Posterior vena cava (tissue), 2 donors: ENCODE data around the gene TLCD1. TPM values are rescaled to one million over a fixed set of nuclear protein-coding genes. Genes with fewer than 3 reads are reported as not detected.

Source experiments
- DNase-seq: peaks from one replicate; pipeline ENCODE4 v3.0.0-alpha.2; 2020; ENCODE audit warnings: low spot score
- intact Hi-C, 2 donors: fragments of 100-400 bp; cut with DNase I; formaldehyde crosslinking; loops; one replicate each; pipeline versions ENCODE4 v1.14.1 to v1.14.2; 2022 to 2023
- total RNA-seq, 2 donors: library from RNA; stranded (reverse); fragmentation: NEBNext Ultra II Directional; extraction: Animal tissue kit (Norgen Biotek cat#: 25700); gene quantifications; one replicate each; pipeline ENCODE4 v1.2.1, GENCODE V29; 2021
- donor health status: DM: yes; HTN: yes; CAD: no.
- donor health status: DM: yes; HTN: yes; CAD: no.

TLCD1 gene
- total RNA-seq, 2 donors from 2014 or later, result 2.2 to 3.1 TPM

DNA sequence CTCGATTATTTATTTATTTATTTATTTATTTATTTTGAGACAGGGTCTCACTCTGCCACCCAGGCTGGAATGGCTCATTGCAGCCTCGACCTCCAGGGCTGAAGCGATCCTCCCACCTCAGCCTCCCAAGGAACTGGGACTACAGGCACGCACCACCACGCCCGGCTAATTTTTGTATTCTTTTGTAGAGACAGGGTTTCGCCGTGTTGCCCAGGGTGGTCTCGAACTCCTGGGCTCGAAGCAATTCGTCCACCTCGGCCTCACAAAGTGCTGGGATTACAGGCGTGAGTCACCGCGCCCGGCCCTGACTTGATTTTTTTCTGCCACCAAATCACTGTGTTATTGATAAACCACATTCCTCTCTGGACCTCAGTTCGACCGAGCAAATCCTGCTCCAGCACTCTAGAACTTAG lies 7.0 kb downstream of the TLCD1 start:
- intact Hi-C loops, result no loop called here
- no peak for DNase-seq

DNA sequence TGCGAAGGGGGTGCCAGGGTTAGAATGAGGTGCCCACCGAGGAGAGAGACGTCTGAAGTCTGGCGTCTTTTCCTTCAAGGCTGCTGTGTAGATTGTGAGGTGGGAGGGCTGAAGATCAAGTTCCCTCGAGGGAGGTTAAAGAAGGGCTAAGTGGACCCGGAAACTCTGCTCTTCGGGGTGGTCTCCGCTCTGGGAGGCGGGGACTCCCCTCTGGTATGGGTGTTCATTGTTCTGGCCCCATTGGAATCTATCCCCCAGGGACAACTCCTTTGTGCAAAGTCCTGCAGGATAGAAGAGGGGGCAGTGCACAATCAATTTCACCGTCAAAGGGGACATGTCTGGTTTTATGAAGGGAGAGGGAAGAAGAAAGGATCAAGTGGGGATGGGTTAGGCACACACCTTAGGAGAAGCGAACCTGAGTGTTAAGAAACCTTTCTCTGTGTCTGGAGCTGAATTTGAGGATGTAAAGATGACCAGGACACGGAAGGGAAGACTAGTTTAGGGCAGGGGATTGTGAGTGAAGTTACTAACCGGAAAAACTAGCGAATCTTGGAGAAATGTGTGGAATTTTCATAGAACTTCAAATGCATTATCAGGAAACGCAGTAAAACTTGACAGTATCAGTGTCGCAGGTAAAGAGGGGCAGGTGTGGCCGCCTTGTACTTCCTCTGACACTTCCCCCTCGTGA lies 7.6 kb downstream of the TLCD1 start:
- DNase-seq, result no peak
- intact Hi-C loops, result no loop called here

DNA sequence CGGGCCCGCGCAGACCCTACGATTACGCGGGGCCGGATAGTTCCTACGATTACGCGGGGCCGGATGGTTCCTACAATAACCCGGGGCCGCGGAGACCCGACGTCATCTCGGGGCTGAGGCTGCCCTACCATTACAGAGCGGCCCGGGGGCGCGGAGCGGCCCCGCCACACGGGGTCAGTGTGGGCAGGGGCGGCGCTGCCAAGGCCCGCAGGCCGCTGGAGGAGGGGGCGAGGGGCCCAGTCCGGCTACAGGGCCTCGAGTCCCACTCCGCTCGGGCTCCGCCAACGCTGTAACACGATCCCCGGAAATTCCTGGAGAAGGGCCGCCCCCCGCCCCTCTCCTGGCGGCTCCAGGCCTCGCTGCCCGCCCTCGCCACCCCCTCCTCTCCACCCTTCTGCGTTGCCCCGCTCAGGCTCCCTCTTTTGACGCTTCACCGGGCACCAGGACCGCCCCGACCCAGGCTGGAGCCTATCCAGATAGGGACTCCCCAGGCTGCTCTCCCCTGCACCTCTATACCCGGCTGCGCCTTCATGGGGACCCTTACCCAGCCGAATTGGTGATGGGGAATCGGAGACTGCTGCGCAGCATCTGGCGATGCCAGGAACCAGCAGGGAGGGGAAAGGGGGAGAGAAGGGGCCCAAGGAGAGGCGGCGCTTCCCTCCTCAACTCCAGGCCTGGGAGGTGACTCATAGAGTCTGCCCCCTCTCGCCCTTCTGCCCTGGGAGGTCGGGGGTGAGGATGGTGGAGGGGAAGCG lies 8.3 kb downstream of the TLCD1 start, which contains the start of gene RAB34:
TSS of gene RAB34 (minus strand) at position 291 of the 755 bp plus-strand sequence. CDS start 602 bp downstream, outside the sequence.
- intact Hi-C loops, result no loop called here
- peak; percentile 91 for DNase-seq

DNA sequence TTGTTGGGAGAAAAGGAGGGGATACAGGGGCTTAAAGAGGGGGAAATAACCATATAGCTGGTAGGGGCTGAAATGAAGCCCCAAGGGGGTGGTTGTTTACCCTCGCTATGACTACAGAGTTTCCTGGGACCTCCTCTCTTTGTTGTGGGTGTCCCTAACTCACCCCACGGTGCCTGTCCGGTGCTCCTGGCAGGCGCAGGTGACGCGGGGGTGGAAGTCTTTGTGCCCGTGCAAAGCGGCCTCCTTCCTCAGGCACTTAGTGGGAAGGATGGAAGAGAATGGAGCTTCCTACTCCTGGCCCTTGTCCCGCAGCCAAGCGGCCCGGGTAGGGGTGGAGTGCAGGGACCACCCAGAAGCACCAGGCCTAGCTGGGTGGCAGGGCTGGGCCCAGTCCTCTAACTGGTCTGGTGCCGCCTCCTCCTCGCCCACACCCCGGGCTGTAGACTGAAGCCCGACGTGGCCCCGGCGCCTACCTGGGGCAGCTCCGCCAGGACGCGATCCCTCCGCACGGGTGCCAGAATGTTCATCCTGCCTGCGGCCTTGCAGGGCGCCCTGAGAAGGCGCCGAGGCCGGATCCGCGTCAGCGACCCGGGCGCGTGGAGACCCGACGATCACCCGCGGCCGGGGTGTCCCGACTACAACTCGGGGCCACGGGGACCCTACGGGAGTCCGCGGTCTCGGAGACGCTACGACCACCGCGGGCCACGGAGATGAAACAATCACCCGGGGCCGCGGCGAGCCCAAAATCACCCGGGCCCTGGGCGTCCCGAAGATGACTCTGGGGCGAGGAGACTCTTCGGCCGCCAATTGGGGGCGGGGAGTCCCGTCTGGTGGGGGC lies 9.1 kb downstream of the TLCD1 start:
- intact Hi-C loops, result no loop called here
- DNase-seq, result no peak

DNA sequence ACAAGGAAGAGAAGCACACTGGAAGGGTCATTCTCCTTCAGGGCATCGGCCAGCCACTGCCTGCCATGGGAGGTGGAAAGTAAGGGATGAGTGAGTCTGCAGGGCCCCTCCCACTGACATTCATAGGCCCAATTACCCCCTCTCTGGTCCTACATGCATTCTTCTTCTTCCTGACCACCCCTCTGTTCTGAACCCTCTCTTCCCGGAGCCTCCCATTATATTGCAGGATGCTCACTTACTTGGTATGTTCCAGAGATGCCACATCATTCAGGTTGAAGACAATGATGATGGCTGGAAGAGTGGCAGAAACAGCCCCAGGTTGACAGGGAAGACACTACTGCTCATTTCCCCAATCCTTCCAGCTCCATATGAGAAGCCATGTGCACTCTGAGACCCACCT lies 10.8 kb downstream of the TLCD1 start:
- no peak for DNase-seq

DNA sequence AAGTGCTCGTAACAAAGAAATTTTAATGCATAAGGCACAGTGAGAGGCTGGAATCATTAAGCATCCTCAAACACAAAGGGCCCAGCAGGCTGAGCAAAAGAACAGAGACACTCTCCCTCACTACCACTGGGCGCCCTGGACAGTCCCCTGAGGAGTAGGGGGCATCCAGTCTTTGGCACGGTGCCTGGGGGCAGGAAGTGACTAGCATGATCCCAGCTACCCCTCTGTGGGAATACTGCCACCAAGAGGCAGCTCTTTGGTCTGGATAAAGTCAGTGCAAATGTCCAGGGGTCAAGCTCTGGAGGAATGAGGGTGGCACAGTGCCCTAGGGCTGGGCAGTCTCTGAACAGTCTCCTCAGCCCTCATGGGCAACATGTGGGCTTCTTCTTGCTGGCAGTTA lies 11.8 kb downstream of the TLCD1 start:
- intact Hi-C loops, result no loop called here
- no peak for DNase-seq

More for the DNA sequence above, 10.8 kb downstream of the TLCD1 start:
- intact Hi-C loops, result no loop called here

DNA sequence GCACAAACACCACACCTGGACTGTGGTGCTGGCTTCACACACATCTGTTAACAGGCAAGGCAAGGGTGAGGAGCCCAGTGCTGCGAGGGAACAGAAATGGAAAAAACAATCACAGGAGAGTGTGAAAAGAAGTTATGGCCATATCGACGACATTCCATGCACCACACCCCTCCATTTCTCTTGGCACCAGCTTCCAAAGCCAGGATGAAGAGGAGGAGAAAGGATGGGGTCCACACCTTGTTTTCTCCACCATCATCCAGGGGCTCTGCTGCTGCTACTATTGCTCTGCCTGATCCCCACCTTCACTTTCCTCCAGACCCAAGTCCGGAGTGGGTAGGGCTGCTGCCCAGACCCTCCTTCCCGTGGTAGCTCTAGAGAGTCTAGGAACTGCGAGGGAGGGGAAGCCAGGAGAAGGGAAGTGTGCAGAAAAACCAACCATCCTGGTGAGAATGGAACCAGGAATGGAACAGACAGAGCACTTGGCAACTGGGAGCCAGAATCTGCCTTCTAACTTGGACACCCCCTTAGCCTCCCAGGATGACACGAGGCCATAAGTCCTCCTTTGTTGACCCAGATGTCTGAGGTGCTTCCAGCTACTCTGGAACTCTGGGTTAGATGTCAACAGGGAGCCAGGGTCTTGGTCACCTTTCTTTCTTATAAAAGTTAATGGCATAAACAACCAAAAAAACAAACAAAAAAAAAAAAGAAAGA lies 13.2 kb downstream of the TLCD1 start:
- DNase-seq, result no peak
- intact Hi-C loops, result no loop called here

DNA sequence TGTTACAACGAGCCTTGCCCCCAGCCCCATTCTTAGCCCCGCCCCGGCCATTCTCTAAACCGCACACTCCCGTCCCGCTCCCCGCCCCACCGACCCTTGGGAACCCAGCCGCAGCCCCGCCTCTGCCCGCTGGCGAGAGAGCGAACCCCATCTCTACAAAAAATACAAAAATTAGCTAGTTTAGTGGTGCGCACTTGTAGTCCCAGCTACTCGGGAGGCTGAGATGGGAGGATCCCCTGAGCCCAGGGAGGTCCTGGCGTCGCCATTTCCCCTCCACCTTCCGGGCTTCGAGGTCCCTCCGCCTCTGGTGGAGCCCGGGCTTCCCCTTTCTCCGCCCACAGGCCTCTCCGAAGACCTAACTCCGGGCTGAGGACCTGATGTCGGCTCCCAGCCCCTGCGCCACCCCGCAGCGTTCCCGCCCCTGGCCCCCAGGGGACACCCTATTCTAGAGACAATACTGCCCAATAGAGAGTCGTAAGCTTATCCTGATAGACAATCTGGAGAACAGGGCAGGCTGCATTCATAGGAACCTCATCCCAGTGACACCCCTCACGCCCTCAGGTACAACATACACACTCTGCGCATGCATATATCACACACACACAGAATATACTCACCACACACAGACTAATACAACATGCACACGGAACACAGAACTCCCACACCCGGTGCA lies 13.9 kb downstream of the TLCD1 start:
- no peak for DNase-seq
- intact Hi-C loops, result no loop called here

DNA sequence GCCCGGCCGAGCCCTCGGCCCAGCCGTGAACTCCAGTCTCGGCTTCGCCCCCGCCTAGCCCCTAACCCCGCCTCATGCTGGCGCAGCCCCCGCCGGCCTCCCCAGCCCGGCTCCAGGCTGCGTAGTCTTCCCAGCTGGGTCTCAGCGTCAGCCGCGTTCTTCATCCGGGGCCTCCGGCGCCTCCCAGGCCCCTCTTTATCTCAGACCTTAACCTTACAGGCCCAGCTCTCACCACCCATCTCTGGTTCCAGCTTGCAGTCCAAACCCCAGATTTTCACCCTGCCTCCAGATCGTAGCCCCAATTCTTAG lies 14.4 kb downstream of the TLCD1 start, which contains the start of gene PROCA1:
TSS of gene PROCA1 (minus strand) at position 166 of the 309 bp plus-strand sequence. CDS start 228 bp downstream, outside the sequence.
- intact Hi-C loops, result no loop called here
- peak; percentile 87 for DNase-seq

DNA sequence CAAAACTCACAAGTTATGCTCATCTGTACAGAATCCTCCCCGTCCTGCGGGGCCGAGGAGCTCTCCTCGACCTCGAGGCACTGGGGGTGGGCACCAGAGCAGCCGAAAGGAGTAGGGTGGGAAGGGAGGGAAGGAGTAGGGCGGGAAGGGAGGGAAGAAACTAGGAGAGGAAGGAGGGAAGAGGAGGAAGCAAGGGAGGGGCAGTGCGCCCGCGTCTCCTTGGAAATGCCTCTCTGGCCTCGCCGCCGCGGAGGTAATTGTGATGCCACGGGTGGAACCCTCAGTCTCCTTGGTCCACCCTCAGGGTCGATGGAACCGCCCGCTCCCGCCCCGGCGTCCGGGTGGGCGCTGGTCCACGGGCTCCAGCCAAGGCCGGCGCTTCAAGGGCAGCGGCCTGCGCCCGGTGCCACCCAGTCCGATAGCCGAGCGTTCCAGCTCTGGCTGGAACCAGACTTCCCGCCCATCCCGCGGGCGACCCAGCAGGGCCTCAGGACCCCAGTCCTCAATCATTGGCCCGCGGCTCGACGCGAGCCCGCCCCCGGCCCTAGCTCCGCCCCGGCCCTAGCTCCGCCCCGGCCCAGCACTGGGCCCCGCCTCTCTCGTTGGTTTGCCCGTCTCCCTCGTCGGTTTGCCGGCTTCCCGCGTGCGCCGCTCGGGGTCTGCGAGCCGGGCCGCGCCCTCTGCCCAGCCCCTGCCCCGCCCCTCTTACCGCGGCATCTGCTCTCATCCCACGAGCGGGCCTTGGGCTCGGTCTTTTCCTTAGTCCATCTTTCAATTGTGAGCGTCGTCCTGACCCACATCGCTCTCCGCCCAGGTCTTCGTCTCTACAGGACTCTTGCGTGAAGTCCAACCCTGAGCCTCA lies 14.9 kb downstream of the TLCD1 start:
- intact Hi-C loops, result no loop called here

DNA sequence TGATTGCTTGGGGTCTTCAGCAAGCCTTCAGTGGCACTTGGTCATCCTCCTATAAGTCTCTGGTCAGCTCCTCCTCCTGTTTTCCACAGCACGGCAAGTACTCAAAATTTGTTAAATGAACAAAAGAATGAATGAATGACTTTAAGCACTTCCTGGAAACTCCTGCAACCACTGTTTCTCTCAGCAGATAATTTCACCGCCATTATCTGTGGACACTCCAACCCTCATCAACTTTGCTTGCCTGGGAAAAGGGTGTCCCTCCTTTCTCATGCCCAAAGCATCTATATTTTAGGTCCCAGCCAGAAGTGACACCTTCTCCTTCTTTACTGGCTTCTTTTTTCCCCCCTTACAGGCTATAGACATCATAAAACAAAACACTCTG lies 18.7 kb downstream of the TLCD1 start:
- no peak for DNase-seq
- intact Hi-C loops, result no loop called here

More for the DNA sequence above, 14.9 kb downstream of the TLCD1 start:
- DNase-seq, result peak; percentile 96

DNA sequence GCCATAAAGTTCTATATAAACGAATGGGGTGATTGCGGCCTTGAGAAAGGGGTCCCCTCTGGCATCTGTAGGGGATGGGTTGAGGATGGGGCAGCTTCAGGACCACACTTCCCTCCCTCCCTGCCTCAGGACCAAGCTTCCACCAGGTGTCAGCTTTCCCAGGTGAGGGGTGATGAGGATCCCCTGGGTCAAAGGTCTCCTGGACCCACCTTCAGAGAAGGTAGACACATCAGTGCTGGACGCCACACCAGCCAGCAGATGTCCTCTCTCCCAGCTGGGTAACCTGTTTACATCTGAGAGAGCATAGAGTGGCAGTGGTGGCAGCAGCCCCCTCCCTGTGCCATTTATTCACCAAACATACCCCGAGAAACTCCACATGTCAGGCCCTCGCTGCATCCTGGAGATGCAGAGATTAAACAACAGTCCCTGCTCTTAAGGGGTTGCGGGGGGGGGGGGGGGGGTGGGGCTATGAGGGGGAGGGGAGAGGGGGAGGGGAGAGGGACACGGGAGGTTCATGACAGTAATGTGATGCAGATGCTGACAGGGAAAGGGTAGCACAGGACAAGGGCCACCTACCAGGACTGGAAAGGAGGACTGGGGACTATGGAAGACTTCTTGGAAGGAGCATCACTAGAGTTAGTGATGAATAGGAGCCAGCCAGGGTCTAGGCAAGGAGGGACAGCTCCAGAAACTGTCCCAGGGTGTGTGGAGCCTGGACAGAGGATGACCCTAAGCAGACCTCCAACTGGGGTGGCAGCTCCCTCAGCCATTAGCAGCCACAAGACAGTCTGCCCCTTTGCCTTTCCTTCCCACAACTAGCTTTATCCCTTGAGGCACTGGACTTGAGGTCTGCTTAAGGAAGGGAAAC lies 19.3 kb downstream of the TLCD1 start:
- intact Hi-C loops, result no loop called here
- DNase-seq, result no peak

DNA sequence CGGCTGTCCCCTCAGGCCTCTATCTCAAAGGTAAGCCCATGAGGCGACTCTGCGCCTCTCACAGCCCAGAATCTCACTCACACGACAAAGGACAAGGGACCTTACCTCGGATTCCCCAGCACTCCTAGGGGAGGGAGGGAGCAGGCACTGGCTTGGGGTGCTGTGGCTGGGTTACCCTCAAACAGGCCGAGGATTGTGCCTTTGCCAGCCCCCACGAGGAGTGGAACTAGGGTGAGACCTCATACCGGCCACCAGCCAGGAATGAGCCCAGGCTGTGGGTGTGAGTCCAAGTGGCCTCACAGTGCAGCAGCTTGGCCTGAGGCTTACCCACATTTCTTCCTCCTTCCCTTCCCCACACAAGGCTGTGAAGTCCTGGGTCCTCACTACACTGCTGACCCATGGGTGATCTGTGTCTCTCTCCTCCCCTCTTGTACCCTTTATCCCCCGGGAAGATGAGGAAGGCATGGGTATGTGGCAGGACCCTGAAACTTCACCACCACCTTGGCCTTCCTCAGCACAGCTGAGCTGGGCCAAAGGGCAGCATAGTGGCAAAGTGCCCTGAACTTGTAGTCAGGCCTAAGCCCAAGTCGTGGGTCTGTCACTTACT lies 20.2 kb downstream of the TLCD1 start:
- intact Hi-C loops, result no loop called here
- no peak for DNase-seq

DNA sequence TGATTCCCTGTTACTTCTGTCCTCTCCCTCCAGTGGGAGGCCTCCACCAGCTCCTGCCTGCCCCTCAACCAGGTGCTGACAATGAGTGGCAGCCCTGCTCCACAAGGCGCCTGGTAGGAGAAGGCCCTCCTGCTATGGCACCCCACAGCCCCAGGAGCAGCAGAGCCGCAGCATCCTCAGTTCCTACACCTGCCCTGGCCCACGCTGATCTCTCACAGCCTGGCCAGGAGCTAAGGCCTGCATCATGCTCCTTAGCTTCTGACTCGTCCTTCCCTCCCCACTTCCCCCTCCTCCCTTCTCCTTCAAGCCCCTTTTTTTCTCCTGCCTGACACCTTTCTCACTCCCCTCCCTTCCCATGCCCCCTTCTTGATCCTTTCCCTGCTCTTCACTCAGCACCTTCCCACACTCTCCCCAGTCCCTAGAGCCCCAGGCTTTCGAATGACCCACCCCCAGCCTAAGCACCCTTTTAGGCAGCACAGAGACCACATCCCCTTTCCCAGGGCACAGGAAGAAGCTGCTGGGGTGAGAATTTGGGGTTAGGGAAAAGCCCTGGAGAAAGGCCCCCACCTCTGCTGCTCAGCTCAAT lies 20.9 kb downstream of the TLCD1 start:
- intact Hi-C loops, result no loop called here
- no peak for DNase-seq

DNA sequence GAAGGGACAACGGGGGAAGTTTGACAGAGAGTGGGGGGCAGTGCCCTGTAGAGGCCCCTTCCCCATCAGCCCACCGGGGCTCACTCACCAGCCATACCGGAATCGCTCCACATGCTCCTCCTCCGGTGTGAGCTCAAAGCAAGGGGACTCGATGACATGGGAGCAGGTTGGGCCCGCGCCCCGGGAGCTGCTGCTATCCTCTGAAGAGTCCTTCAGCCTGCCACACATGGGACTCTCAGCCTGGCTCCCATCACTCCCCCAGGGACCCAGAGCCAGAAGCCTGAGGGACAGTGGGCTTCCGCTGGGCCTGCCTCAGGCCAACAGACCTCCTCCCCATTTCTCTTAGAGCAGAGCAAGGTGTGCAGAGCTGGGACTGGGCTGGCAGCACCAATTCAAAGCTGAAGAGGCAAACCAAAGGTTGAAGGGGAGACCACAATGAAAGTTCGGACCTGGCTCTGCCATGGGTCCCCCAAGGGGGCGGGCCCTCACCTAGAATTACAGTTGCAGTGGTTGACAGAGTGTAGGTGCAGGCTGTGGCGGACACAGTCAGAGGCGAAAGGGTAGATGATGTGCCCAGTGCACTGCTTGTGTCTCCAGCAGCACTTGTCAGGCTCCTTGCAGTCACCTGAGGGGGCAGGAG lies 21.7 kb downstream of the TLCD1 start:
- no peak for DNase-seq
- intact Hi-C loops, result no loop called here
